Measurements from ENCODE around the gene VPS13A.
"Not testable (repeated sequence)": the region's sequence is repeated elsewhere in the genome, so short reads cannot be mapped to it uniquely, and the experiment has no call there.

GRCh38 chr9:77398581-77398980, 221.2 kb downstream of the VPS13A start:
- TF ChIP-seq ZNF610 (tag by site-specific recombination; IDR thresholded peaks at IDR 0.05; ENCODE audit: borderline replicate concordance); ZNF274 (IDR thresholded peaks at IDR 0.05; ENCODE audit: low read length); ZNF274 (tag by site-specific recombination; IDR thresholded peaks at IDR 0.05; ENCODE audit: borderline replicate concordance); ZNF416 (tag by site-specific recombination; IDR thresholded peaks at IDR 0.05); REPIN1 (tag by site-specific recombination; IDR thresholded peaks at IDR 0.05; ENCODE audit: low read depth); CTCF (tag by site-specific recombination; IDR thresholded peaks at IDR 0.05); ZBTB1 (tag by site-specific recombination; IDR thresholded peaks at IDR 0.05); YY1 (tag by site-specific recombination; IDR thresholded peaks at IDR 0.05); ZNF513 (tag by site-specific recombination; IDR thresholded peaks at IDR 0.05); ZBTB7A (tag by site-specific recombination; IDR thresholded peaks at IDR 0.05; ENCODE audit: low read depth); SALL2 (tag by site-specific recombination; IDR thresholded peaks at IDR 0.05; ENCODE audit: borderline replicate concordance); ZNF324 (tag by site-specific recombination; IDR thresholded peaks at IDR 0.05): not testable (repeated sequence)

All from HEK293 (cell line).